Natural killer cell (primary cell): Measurements from ENCODE around the gene L3MBTL4. TPM values are rescaled to one million over a fixed set of nuclear protein-coding genes. Genes with fewer than 3 reads are reported as not detected.
"Not testable (repeated sequence)": the region's sequence is repeated elsewhere in the genome, so short reads cannot be mapped to it uniquely, and the experiment has no call there.

Experiments used
- ATAC-seq, 3 donors: fragments of 150-1000 bp in 2 of 3; fragments of 200-7000 bp in 1 of 3; cut with Tn5 transposase; 1 replicate in 1 of 3; 2 replicates in 2 of 3; pipeline ENCODE4 v1.10.0; 2021; ENCODE audit warnings: mild to moderate bottlenecking in 2 of 3, moderate library complexity in 2 of 3
- DNase-seq, 2 donors: peaks; one replicate each; pipeline versions ENCODE4 v3.0.0 to v3.0.0-alpha.2; 2013 to 2021; ENCODE audit warnings: mixed read lengths in 1 of 2
- H3K27ac ChIP-seq: one replicate; pipeline ENCODE4 v1.5.1; 2013; ENCODE audit warnings: mild to moderate bottlenecking, low read length
- H3K27me3 ChIP-seq: one replicate; pipeline ENCODE4 v1.6.1; 2013; ENCODE audit warnings: low read length; ENCODE audit not compliant: control insufficient read depth, insufficient read depth
- H3K36me3 ChIP-seq: one replicate; pipeline ENCODE4 v1.6.1; 2013; ENCODE audit warnings: low read length; ENCODE audit not compliant: control insufficient read depth, insufficient read depth
- H3K4me1 ChIP-seq: one replicate; pipeline ENCODE4 v1.6.1; 2013; ENCODE audit warnings: low read length; ENCODE audit not compliant: control insufficient read depth, insufficient read depth
- H3K4me3 ChIP-seq: one replicate; pipeline ENCODE4 v1.5.1; 2013; ENCODE audit warnings: low read length
- H3K9me3 ChIP-seq: one replicate; pipeline ENCODE4 v1.6.1; 2013; ENCODE audit warnings: low read length; ENCODE audit not compliant: control insufficient read depth, insufficient read depth
- H3K27ac Mint-ChIP-seq, 2 donors: one replicate each; pipeline ENCODE4 v1.8.0; 2022; ENCODE audit warnings: mild to moderate bottlenecking in 2 of 2, mixed read lengths in 2 of 2, moderate library complexity in 1 of 2
- H3K27me3 Mint-ChIP-seq, 2 donors: one replicate each; pipeline ENCODE4 v1.8.0; 2022; ENCODE audit warnings: low read depth in 2 of 2, mixed read lengths in 2 of 2
- H3K36me3 Mint-ChIP-seq: one replicate; pipeline ENCODE4 v1.8.0; 2022; ENCODE audit warnings: mixed read lengths
- H3K4me1 Mint-ChIP-seq, 2 donors: one replicate each; pipeline ENCODE4 v1.8.0; 2022; ENCODE audit warnings: mixed read lengths in 2 of 2
- H3K4me3 Mint-ChIP-seq: one replicate; pipeline ENCODE4 v1.8.0; 2022; ENCODE audit warnings: mild to moderate bottlenecking, moderate library complexity, mixed read lengths
- H3K9me3 Mint-ChIP-seq, 2 donors: one replicate each; pipeline ENCODE4 v1.8.0; 2022; ENCODE audit warnings: mixed read lengths in 2 of 2
- WGBS: methylation state at CpG from one replicate; pipeline ENCODE4 v1.1.7; 2013; ENCODE audit warnings: missing lambda C conversion rate; ENCODE audit not compliant: insufficient coverage; 5-methylcytosine and 5-hydroxymethylcytosine counted together
- intact Hi-C: fragments of 100-400 bp; cut with micrococcal nuclease; formaldehyde crosslinking; loops from one replicate; pipeline ENCODE4 v1.14.2; 2022
- total RNA-seq, 4 donors: library from RNA; stranded (reverse); fragments of 120-200 nt in 1 of 4; gene quantifications; one replicate each; pipeline versions ENCODE4 v1.2.3 to v1.2.4, GENCODE V29; 2013 to 2022
- TF ChIP-seq, protein P1 (sequence below): fragments of 200-600 bp; IDR thresholded peaks from one replicate; pipeline ENCODE4 v1.8.0; 2022; ENCODE audit warnings: antibody characterized with exemption

L3MBTL4 gene
- total RNA-seq, 3 donors from 2014 or later (not counting 1 experiment from before 2014, with no cell fraction given): 27.9 to 34.2 (median 30.0) TPM

DNA sequence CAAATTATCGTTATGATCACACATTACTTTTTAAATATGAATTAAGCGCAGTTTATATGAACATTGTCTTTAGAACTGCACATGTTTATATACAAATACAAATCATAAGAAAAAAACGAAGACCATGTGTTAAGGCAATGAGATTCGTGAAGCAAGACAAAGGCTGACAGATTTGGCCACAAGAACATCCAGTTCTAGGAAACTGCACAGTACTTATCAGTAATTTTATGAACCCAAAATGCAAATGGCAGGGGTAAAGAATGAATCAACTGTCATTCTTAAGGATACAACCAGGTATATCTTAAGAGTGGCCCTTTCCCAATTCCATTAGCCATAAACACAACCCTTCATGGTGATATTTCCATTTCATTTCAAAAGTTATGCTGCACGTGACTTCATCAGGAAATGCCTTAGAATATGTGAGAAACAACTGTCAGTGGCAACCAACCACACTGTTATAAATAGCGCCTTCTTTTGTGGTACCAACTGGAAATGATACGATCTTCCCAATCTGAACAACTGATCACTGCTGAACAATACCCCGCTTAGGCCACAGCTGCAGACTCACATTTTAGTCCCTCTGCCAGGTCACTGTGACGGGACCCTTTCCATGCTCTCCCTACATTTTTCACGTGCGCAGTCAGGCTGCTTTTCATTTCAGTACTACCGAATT is 144.9 kb downstream of the L3MBTL4 start:
- H3K36me3 Mint-ChIP-seq: peaks cover 5% of the 10 kb centered on the region
- Histone ChIP-seq H3K9me3 (no peaks in the 10 kb centered on the region), H3K4me3 (no peak overlapping the region), H3K36me3 (no peaks in the 10 kb centered on the region), H3K4me1 (peaks cover 27% of the 10 kb centered on the region), H3K27me3 (no peaks in the 10 kb centered on the region), H3K27ac (peak overlapping the region; percentile 51)
- intact Hi-C loops: loop anchor here (1.0 to 2.0 kb wide), 2 partner anchors 19 to 143 kb away; no protein-coding TSS in a partner anchor
- TF ChIP-seq, protein P1, sequence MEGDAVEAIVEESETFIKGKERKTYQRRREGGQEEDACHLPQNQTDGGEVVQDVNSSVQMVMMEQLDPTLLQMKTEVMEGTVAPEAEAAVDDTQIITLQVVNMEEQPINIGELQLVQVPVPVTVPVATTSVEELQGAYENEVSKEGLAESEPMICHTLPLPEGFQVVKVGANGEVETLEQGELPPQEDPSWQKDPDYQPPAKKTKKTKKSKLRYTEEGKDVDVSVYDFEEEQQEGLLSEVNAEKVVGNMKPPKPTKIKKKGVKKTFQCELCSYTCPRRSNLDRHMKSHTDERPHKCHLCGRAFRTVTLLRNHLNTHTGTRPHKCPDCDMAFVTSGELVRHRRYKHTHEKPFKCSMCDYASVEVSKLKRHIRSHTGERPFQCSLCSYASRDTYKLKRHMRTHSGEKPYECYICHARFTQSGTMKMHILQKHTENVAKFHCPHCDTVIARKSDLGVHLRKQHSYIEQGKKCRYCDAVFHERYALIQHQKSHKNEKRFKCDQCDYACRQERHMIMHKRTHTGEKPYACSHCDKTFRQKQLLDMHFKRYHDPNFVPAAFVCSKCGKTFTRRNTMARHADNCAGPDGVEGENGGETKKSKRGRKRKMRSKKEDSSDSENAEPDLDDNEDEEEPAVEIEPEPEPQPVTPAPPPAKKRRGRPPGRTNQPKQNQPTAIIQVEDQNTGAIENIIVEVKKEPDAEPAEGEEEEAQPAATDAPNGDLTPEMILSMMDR: no peak
- peak; percentile 77 to 85 (median 84) for ATAC-seq
- peaks cover 0 to 2% of the 10 kb centered on the region in 2 donors for H3K9me3 Mint-ChIP-seq
- peaks cover 30 to 44% of the 10 kb centered on the region in 2 donors for H3K4me1 Mint-ChIP-seq
- H3K27ac Mint-ChIP-seq: peak overlapping the region; percentile 82 to 86
- WGBS: 46% methylated on average over 12 of the region's 12 CpGs
- no peaks in the 10 kb centered on the region for H3K27me3 Mint-ChIP-seq
- DNase-seq: peak; percentile 8 to 34
- peak overlapping the region; percentile 86 for H3K4me3 Mint-ChIP-seq

DNA sequence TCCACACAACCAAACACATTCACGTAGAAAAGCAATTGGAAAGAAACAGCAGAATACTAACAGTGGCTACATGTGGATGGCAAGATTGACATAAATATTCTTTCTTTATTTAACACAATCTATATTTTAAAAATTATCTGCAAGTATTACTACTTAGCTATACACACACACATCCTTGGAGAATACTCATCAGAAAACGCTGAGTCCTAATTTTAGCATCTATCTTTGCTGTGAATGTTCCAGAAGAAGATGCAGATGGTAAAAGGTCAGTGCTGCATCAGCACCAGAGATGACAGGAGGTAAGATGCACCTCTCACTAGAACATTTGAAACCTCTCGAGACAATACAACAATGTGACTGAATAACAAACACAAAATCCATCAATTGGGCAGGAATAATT is 148.5 kb downstream of the L3MBTL4 start:
- H3K4me3 ChIP-seq: no peak overlapping the region
- no peak for ATAC-seq
- intact Hi-C loops: no loop called here

DNA sequence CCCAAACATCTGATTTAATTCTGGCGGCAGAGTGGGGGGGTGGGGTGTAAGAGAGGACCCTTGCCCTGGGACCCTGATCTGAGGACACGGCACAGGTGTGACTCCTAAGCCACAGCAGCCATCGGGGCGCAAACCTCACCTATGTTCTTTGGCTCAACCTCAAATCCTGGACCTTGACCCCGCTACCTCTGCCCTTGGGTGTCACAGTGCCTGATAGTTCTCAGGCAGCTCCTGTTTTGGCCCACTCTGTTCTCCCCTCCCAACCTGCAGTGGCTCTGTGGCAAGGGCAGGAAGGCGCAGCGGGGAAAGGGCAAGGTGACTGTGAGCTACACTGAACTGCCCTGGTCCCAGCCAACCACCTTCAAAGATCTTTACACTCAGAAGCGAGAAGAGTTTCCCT is 152.8 kb downstream of the L3MBTL4 start:
- no peak overlapping the region for H3K27ac ChIP-seq
- no peaks in the 10 kb centered on the region for H3K27me3 ChIP-seq
- peaks cover under 1 to 2% of the 10 kb centered on the region in 2 donors for H3K27me3 Mint-ChIP-seq
- H3K36me3 ChIP-seq: no peaks in the 10 kb centered on the region
- TF ChIP-seq, protein P1: no peak
- no peak overlapping the region for H3K4me3 ChIP-seq
- no peak overlapping the region for H3K4me3 Mint-ChIP-seq
- H3K36me3 Mint-ChIP-seq: peaks cover 14% of the 10 kb centered on the region
- no peak for DNase-seq
- no peak for ATAC-seq
- intact Hi-C loops: no loop called here
- 91% methylated on average over 7 of the region's 8 CpGs for WGBS
- H3K4me1 ChIP-seq: no peaks in the 10 kb centered on the region
- H3K27ac Mint-ChIP-seq: no peak overlapping the region
- peaks cover 6% of the 10 kb centered on the region for H3K9me3 ChIP-seq
- peaks cover 2 to 22% of the 10 kb centered on the region in 2 donors for H3K4me1 Mint-ChIP-seq
- H3K9me3 Mint-ChIP-seq: peaks cover 4 to 9% of the 10 kb centered on the region in 2 donors

More for the DNA sequence above, 148.5 kb downstream of the L3MBTL4 start:
- 88% methylated on average over 2 of the region's 3 CpGs for WGBS
- Mint-ChIP-seq H3K9me3 (peaks cover 0 to 2% of the 10 kb centered on the region in 2 donors), H3K4me1 (peaks cover 20 to 31% of the 10 kb centered on the region in 2 donors), H3K27ac (no peak overlapping the region), H3K36me3 (no peaks in the 10 kb centered on the region), H3K4me3 (no peak overlapping the region), H3K27me3 (no peaks in the 10 kb centered on the region)
- Histone ChIP-seq H3K27me3 (no peaks in the 10 kb centered on the region), H3K27ac (no peak overlapping the region), H3K4me1 (peaks cover 20% of the 10 kb centered on the region), H3K36me3 (no peaks in the 10 kb centered on the region), H3K9me3 (no peaks in the 10 kb centered on the region)
- TF ChIP-seq, protein P1: no peak
- DNase-seq: no peak

DNA sequence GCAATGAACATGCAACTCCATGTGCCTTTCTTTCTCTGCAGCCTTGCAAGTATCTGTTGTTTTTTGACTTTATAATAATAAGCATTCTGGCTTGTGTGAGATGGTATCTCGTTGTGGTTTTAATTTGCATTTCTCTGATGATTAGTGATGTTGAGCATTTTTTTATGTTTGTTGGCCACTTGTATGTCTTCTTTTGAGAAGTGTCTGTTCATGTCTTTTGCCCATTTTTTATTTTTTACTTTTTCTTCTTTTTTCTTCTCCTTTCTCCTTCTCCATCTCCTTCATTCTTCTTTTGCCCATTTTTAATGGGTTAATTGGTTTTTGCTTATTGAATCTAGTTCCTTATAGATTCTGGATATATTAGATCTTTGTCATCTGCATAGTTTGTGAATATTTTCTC is 155.4 kb downstream of the L3MBTL4 start:
- H3K4me3 Mint-ChIP-seq, H3K27me3 ChIP-seq, H3K4me1 ChIP-seq, ATAC-seq, H3K36me3 ChIP-seq, DNase-seq, H3K9me3 Mint-ChIP-seq, H3K27ac Mint-ChIP-seq, H3K27me3 Mint-ChIP-seq, H3K27ac ChIP-seq, H3K9me3 ChIP-seq, intact Hi-C loops, H3K4me3 ChIP-seq: not testable (repeated sequence)
- WGBS: 71% methylated on average over 1 of the region's 1 CpG
- Mint-ChIP-seq H3K4me1 (peaks cover 20 to 44% of the 10 kb centered on the region in 2 donors), H3K36me3 (peaks cover 14% of the 10 kb centered on the region)
